NCI-H187 treated with DMSO at 0.1 percent for 48 hours (cell line): Measurements from ENCODE around the gene BABAM2.

Experiments
- DNase-seq: peaks from one replicate; lab custom pipeline; 2025; lab: John Stamatoyannopoulos, UW

BABAM2 gene

DNA sequence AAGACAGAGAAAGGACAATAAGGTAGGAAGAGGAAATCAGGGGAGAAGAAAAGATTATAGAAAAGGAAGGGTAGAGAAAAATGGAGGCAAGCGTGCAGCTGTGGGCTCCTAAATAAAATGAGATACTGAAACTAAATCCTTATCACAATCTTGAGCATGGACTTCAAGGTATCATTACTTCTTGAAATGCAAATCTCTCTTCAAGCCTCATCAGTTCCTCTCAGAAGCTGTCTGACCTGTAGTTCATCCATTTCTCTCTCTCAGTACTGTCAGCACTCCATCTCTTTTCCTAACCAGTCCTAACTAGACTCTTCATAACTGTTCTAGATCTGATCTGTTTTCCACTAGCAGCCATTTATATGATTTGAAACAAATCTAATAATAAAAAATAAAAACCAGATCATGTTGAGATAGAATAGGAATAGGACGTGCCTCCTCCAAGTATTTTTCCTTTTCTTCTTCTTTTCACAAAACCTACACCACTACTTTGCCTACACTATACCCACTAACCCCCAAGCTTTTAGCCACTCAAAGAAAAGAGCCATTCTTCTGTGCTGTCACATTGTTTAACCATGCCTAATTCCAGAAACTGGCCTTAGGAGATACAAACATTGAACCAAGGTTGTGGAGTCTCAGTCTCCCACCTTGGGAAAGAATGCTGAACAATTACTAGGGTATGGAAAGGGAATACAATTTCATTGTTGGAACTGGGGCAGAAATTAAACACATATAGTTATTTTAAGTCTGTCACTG is 21.1 kb downstream of the BABAM2 start:
- no peak for DNase-seq

DNA sequence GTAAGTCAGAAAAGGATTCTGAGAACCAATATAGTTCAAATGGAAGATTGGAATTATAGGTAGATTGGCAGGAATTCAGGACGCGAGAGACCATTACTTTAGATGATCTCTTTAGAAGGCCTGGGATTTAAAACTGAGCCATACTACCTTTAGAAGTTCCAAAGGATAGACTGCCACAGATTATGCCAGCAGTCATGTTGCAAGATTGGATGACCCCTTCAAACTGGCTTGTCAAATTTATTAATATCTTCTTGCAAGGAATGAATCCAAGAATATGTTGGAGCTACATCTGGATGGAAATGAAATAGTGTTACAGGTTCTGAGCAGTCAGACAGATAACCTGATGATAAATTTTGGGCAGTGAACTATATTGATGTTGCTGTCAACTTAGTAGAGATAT is 22.0 kb downstream of the BABAM2 start:
- DNase-seq: no peak

DNA sequence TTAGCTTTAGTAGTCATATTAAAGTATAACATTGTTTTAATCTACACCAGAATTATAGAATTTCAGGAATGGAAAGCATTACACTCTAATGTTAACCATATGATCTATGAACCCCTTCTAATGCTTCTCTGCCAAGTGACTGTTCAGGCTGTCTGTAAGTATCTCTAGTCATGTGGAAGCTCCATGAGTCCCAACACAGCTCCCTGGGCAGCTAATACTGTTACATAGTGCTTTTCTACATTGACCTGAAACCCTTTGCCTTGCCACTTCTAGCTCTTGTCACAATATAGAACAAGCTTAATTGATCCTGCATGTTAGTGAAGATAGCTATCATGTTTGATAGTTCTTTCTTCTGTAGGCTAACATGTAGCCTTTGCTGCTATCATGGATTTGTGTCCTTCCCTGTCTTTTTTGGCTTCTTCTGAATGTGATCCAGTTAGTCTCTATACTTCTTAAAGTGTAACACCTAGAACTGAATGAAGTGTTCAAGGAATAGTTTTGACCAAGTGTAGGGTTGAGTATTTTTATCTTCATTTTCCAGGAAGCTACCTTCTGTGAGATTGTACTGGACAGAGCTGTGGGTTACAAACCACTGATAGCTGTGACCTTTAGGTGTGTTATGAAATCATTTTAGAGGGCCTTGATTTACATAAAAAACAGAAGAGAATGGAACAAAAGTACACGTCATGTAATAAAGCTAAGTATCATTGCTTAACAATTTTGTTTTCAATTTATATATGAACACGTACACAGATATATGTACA is 23.7 kb downstream of the BABAM2 start:
- no peak for DNase-seq

DNA sequence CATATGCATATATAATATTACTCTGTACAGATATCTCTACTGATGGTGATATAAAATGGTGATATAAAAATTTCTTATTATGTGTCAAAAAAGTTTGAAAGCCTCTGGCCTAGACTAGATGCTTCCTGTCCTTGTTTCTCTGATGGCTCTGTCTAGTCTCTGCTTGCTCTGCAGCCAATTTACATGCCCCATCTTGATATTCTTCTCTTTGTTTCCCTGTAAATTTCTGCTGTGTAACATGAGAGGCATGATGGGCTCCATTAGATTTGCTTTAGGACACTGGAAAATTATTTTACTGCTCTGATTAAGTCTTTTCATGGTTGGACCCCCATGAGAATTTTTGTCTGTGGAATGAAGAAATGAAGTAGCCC is 24.3 kb downstream of the BABAM2 start:
- DNase-seq: no peak

DNA sequence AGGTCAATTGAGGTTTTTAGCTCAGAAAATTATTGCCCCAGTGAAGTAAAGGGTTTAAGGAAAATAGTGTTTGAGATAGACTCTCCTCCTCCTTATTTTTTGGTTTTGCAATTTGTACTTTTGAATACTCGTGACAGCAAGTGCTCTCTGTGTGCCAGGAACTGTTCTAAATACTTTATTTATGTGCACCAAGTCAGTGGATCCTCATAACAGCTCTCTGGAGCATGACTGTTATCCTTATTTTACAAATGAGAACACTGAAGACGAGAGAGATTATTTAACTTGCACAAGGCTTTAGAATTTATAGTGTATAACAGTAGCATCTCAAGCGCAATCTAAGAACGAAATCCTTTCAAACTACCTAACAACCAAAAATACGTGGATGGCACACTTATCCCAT is 24.7 kb downstream of the BABAM2 start:
- DNase-seq: no peak

DNA sequence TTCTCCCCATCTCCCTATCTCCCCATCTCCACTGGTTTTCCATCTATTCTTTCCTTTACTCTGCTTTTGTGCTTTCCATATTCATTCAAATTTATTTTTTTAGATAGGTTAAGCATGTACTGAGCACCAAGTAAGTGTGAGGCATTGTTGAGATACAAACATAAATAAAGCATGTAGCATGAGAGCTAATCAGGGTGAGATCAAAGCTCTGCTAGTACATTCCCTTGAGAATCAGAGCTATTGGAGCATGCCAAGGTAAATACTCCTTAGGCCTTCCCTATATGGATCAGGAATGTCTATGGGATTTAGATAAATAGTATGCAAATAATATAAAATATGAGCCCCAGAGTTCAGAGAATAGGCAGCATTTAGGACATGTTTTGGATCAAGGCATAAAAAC is 25.3 kb downstream of the BABAM2 start:
- no peak for DNase-seq

DNA sequence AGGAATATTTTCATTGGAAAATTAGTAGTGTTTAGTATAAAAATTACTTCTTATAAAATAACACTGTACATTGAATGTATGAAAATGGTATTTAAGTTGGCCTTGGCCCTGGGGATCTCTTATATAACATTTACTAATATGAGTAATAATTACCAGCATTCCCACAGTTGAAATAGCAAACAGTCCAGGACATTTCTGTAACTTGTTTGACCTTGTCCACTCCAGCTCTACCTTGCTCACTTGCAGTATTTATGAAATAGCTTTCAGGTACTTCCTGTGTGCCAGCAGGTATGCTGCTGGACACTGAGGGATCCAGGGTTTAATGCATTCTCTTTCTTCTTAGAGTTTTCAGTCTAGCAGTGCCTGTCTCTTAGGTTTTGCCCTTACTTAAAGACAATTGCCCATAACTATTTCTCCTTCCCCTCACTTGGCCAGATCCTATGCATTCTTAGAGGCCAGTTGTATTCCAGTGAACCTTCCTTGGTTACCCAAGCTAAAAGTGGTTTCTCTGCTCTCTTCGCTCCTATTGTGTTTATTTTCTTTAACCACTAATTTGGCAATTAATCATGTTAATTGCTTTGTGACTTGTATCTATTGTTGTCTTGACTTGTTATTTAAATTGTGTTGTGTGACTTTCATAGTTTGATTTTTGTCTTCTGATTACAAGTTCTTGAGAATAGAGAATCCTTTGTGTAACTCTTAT is 25.9 kb downstream of the BABAM2 start:
- DNase-seq: no peak

DNA sequence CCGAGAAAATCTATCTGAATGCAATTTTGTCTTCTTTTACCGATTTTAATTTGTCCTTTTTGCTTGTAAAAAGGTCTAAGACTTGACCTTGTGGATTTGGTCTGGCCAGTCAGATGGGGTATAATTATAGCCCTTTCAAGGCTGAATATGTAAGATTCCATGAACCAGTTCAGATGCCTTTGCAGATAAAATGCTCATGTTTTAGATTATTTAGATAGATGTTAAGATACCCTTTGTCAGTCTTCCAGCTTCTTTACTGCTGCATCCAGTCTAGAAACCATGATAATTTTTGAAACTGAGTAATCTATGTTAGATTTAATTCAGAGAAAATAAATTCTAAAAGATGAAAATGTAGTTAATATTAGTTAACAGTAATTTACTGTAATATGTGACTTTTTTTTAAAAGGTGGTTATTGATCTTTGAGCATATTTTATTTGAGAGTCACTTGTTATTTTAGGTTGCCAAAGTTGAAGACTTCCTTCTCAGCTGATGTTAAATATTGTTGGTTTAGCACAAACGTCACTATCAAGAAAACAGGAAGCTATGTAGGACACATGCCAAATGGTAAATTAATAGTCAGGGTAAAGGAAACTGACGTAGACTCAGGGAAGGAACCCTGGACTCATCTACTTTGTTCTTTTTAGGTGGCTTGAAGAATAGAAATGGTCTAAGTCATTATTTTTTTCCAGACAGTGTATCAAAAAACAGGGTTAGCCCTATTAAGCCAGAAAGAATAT is 29.8 kb downstream of the BABAM2 start:
- DNase-seq: no peak

DNA sequence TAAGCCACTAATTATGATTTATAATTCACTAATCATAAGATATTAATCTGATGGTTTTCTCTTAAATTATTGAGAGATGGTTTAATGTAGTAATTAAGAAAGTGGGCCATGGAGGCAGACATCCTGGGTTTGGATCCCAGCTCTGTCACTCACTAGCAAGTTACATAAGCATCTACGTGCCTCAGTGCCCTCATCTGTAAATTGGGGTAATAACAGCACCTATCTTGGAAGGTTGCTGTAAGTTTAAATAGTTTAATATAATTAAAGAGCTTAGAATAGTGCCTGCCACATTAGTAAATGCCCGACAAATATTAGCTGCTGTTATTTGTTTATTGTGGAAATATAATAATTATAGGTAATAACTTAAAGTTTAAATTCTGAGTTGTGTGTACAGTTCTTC is 30.9 kb downstream of the BABAM2 start:
- DNase-seq: no peak

DNA sequence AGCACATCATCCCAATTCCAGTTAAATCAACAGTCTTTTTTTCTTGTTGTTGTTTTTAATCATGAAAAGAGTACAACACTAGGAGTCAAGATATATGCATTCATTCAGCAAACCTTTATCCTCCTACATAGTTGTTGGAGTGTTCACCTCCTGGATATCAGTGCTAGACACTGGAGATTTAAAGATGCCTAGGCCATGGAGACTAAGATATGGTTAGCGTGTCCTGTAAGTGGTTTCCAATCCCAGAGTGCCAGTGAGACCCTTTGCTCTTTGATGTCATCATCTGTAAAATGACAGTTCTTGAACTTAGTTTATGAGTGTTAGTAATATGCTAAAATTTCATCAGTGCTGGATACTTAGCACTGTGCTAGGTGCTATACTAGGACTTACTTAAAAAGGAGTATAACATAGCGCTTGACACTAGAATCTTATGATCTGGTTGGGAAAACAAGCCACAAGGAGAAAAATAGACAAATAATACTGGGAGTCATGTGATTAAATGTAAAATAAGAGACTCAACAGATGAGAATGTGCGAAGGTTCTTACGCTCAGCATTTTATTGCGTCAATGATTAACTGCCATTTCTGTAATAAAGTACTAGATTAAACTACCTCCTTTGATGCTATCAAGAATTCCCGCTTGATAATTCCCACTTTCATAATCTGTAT is 31.5 kb downstream of the BABAM2 start:
- DNase-seq: no peak

DNA sequence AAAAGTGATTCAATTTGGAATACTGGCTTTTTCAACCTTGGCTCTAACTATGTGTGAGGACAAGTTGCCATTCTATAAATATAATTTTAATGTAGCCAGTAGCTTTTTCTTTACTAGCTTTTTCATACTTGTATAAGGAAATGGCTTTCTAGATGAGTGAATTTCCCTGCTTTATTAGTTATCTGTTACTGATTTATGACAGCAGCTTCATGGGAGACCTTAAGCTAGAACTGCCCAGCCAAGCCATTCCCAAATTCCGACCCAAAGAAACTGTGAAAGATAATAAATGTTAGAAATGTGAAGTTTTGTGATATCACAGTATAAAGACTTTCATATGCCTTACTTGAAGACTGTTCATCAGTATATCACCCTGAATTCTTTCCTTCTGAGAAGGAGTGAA is 32.3 kb downstream of the BABAM2 start:
- DNase-seq: no peak

DNA sequence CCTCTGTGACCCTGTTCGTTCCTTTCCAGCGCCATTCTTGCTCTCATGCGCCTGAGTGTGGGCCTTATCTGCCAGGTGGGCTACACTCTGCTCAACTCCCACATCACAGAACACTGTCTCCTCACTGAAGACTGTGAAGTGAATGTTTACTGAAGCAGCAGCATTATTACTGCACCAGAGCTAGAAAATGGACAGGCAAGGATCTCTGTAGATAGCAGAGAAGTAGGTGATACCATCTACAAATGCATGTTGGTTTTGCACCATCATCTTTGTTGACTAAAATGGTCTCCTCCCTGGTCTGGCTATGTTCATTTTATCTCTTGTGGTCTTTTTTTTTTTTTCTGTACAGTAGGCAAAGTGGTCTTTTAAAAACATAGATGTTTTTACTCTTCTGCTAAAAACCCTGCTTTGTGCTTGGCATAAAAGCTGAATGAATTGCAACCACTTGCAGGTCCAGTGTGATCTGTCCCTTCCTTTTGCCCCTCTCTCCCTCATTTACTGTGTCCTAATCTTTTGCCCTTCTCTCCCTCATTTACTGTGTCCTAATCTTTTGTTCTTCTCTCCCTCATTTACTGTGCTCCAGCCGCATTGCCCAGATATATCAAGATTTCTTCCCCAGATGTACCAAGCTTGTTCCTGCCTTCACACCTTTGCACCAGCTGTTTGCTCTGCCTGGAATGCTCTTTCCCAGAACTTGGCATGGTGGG is 35.4 kb downstream of the BABAM2 start:
- DNase-seq: no peak

DNA sequence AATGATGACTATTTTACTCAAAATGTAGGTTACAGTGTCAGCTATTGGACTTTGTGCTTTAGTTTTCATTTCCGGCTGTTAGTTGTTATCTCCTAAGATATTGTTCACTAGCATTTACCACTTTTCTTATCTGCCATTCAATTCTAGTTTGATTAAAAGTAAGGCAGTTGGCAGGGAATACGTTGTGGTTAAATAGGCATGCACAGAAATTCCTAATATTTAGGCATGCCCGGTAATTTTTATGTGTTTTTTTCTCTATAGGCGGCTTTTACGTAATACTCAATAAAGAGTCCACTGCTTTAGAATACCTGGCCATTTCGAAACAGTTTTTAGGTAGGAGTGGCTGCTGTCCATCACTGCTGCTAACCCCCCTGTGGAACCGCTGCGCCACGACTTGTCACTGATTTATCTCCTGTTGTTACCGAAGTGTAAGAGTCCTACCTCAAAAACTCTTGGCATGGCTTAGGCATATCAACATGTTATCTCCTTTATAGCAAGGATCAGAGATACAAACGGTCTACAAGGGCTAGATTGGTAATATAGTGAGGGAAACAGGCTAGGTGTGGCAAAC is 39.5 kb downstream of the BABAM2 start:
- no peak for DNase-seq

DNA sequence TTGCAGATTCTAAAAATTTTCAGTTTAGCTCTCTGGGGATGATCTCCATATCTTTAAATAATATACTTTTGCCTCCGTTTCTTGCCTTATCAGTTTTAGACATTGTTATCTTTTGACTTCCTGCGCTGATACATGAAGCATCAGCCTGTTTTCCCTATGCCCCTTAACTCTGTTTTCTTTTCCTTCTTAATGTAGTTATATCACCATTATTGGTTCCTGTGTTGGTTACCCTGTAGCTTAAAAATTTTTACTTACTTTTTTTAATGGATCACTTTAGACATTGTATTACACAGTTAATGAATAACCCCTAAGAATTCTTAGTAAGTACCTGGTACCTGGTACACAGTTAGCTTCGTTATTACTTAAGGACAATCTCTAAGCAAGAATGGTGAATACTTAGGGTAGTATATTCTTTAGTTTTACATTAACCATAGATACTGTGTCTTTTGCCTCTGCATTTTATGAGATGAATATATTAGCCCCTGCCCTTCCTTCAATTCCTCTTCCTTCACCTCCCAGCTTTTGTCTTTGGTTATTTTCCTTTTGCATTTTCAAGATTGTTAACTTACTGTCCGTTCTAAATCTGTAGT is 40.9 kb downstream of the BABAM2 start:
- no peak for DNase-seq

DNA sequence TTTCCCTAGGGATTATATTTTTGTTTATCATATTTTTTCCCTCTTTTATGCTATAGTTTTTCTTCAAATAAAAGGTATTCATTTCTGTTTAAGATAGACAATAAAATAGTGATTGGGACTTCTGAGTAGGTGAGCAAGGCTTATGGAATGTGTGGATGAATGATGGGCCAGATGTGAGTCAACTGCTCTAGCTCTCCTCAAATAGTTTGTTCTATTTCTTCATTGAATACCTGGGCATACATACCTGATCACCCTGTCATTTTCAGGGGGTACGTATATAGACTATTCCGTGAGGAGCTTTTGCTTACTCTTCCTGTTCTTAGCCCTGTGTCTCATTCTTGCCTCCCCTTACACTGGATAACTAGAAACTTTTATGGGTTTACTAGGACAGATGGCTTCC is 41.9 kb downstream of the BABAM2 start:
- DNase-seq: no peak

DNA sequence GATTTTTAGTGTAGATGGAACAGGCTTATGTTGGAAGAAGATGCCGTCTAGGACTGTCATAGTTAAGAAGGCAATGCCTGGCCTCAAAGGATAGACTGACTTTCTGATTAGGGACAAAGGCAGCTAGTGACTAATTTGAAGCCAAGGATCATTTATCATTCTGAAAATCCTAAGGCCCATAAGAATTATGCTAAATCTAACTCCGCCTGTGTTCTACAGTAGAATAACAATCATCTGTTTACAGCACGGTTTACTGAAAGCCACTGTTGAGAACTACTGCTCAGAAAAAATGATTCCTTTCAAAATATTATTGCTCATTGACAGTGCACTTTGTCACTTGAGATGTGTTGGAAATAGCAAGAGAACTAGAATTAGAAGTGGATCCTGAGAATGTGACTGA is 44.5 kb downstream of the BABAM2 start:
- no peak for DNase-seq

DNA sequence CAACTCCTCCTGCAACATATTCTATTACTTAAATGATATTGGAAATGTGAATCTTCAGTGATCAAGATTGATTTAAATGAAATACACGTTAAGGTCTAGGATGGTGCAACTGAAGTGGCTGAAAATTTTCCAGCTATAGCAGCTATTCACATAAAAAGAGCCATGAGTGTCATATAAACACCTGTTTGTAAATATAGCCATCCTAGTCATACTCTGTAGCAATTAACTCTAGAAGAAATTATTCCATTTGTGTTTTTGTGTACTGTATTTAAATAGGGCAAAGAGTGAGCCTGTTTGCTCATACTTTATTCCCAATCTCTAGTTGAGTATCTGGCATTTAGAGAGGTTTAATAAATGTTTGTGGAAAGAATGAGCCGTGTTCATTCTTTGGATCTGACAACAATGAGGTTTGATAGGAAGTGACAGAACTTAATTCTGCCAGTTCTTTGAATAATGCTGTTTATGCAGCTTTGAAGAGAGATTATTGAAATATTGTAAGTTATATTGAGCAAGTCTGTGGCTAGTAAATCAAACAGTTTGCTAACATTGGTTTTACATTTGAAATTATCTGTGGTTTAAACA is 49.7 kb downstream of the BABAM2 start:
- no peak for DNase-seq

DNA sequence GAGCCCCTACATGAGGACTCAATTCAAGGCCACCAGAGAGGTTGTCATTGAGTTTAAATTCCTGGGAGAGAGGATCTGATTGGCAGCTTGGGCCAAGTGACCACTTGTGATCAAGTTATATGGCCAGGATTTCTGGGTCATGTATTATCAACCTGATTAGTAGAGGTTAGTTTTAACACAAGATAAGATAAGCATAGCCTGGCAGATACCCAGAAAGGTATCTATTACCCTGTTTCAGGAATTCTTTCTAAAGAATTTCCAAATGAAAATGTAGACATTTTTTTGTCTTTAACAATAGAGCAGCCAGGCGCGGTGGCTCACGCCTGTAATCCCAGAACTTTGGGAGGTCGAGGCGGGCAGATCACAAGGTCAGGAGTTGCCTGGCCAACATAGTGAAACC is 50.5 kb downstream of the BABAM2 start:
- DNase-seq: no peak

DNA sequence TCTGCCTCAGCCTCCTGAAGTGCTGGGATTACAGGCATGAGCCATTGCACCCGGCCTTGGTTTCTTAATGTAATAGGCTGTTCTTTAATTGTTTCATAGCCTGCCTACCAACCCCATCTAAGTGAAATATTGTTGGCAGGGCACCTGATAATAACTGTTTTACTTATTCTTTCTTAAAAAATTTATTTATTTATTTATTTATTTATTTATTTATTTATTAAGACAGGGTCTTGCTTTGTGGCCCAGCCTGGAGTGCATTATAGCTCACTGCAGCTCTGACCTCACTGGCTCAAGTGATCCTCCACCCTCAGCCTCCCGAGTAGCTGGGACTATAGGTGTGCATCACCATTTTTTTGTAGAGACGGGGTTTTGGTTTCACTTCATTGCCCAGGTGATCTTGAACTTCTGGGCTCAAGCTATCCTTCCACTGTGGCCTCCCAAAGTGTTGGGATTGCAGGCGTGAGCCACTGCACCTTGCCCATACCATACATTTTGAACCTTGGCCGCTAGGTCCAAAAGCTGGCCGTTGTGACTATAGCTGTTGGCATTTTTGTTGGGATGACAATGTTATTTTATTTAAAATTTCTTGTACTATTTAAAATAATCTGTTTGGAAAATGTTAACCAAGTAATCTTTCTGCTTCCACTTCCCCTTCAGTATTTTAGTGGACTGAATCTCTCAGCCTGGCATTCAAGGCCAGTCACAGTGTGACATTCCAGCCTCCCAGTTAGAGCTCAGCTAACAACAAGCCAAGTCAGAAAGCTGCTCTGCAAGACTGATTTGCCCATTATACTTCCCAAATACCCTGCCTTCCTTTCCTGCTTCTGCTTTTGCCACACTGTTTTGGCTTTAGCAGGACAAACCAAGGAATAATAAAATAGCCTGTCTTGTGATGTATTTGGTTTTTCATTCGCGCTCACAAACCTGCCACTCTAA is 52.4 kb downstream of the BABAM2 start:
- no peak for DNase-seq
